ENCODE data around the gene CCR6. TPM values are rescaled to one million over a fixed set of nuclear protein-coding genes. Genes with fewer than 3 reads are reported as not detected.

CCR6 gene
- total and polyA plus RNA-seq, 10 of the 15 experiments (the other 5 are each of a cell fraction or from before 2014, with no cell fraction given), result 2.2 to 7.6 (median 6.7) TPM

DNA sequence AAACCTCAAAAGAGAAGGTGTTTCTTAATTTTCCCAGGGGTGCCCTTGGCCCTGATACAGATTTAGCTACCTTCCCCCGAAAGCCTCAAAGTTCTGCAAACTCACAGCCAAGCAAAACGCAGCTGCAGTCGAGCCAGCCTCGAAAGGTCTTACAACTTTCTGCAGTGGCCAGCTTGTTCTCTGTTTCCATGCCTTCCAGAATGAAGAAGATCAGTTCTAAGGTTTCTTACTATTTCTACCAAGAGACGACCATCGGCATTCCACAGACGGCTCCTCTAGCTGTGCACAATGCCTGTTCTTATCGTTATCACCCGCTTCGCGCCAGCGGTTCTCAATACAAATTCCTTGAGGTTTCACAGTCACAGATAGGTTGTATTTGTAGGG is 28.5 kb upstream of the CCR6 start:
- TSS peak; percentile 97 for BruUV-seq (replicated peaks)
- peaks cover 17% of the 10 kb centered on the region for H3K79me2 ChIP-seq (ENCODE audit: control insufficient read depth, insufficient read depth, low read length)
- ATAC-seq, result peak; percentile 6

More for the DNA sequence above, 28.5 kb upstream of the CCR6 start:
- SMC1A ChIA-PET (ENCODE audit: uncharacterized antibody, unreplicated experiment), result interaction anchor here (0.9 to 11.3 kb wide), 25 partner anchors 8 to 143 kb away, joined by 3 to 542 read pairs (median 6); partner anchors contain the start of genes CCR6, CEP43 and RNASET2
- TF ChIP-seq MLLT1 (IDR thresholded peaks at IDR 0.05) (peak; percentile 73), CBX5 (IDR thresholded peaks at IDR 0.05; ENCODE audit: low read depth) (0 out of 2 replicates have a peak, but pooled peaks have one; percentile 41), CUX1 (IDR thresholded peaks at IDR 0.05; ENCODE audit: insufficient replicate concordance, low read depth, low read length) (no peak), HCFC1 (IDR thresholded peaks at IDR 0.05; ENCODE audit: low read length) (no peak), TBL1XR1 (IDR thresholded peaks at IDR 0.05; ENCODE audit: low read depth, low read length) (peak; percentile 25; the same call in 1 of the 2 replicates), POLR2AphosphoS5 (IDR thresholded peaks at IDR 0.05; ENCODE audit: low read length) (peak; percentile 72; the same call in 1 of the 2 replicates), SMARCA5 (IDR thresholded peaks at IDR 0.05) (peak; percentile 48)
- TF ChIP-seq, protein P1, sequence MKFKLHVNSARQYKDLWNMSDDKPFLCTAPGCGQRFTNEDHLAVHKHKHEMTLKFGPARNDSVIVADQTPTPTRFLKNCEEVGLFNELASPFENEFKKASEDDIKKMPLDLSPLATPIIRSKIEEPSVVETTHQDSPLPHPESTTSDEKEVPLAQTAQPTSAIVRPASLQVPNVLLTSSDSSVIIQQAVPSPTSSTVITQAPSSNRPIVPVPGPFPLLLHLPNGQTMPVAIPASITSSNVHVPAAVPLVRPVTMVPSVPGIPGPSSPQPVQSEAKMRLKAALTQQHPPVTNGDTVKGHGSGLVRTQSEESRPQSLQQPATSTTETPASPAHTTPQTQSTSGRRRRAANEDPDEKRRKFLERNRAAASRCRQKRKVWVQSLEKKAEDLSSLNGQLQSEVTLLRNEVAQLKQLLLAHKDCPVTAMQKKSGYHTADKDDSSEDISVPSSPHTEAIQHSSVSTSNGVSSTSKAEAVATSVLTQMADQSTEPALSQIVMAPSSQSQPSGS (IDR thresholded peaks at IDR 0.05; ENCODE audit: low read length), result peak; percentile 47; the same call in 1 of the 2 replicates
- intact Hi-C loops (cut with micrococcal nuclease; ENCODE audit: unreplicated experiment), result loop anchor here (1.0 to 10.0 kb wide), 6 partner anchors 28 to 760 kb away; partner anchors contain the start of genes CCR6 and CEP43
- H3K9me3 ChIP-seq (replicated peaks; ENCODE audit: control insufficient read depth, insufficient read depth, low read length), result no peaks in the 10 kb centered on the region
- H3K4me1 ChIP-seq (ENCODE audit: control insufficient read depth, insufficient read depth, low read length), result peaks cover 75% of the 10 kb centered on the region
- POLR2A ChIA-PET, result interaction anchor here (0.6 to 9.5 kb wide), 22 partner anchors 8 to 759 kb away, joined by 3 to 279 read pairs (median 7); partner anchors contain the start of genes CCR6, CEP43 and RNASET2
- peak overlapping the region; percentile 95 for H3K4me2 ChIP-seq (ENCODE audit: control insufficient read depth, insufficient read depth)
- no peaks in the 10 kb centered on the region for H3K36me3 ChIP-seq (ENCODE audit: control insufficient read depth in 2 of 2, insufficient read depth in 2 of 2, low read length in 1 of 2)
- DNase-seq (ENCODE audit: low read depth, low spot score) (no peak), FAIRE-seq (peak; percentile 52)
- peak overlapping the region; percentile 51; the same call in 1 of the 2 replicates for H3K4me3 ChIP-seq
- in situ Hi-C loops (cut with MboI), result no loop called here
- CTCF ChIA-PET, result interaction anchor here (0.7 to 7.7 kb wide), 12 partner anchors 14 to 137 kb away, joined by 3 to 129 read pairs (median 12); partner anchors contain the start of genes CCR6 and CEP43
- peak overlapping the region; percentile 66 for H2AFZ ChIP-seq (ENCODE audit: control insufficient read depth, low read depth, low read length)
- peak overlapping the region; percentile 99 for H3K27ac ChIP-seq (ENCODE audit: control insufficient read depth, insufficient read depth)
- H3K27me3 ChIP-seq (replicated peaks in 1 of 2; ENCODE audit: control insufficient read depth in 2 of 2, insufficient read depth in 2 of 2, low read length in 1 of 2), result no peaks in the 10 kb centered on the region
- H3K9ac ChIP-seq (ENCODE audit: control insufficient read depth, insufficient read depth, low read length), result peak overlapping the region; percentile 96
- WGBS (ENCODE audit: insufficient coverage, insufficient replicate concordance, low lambda C conversion rate, missing lambda C conversion rate), result 1% methylated on average over 12 of the region's 12 CpGs
- RAD21 ChIA-PET (ENCODE audit: unreplicated experiment), result interaction anchor here (0.6 to 8.7 kb wide), 27 partner anchors 8 to 141 kb away, joined by 3 to 231 read pairs (median 7); partner anchors contain the start of genes CCR6, CEP43 and RNASET2
- no peaks in the 10 kb centered on the region for H4K20me1 ChIP-seq (ENCODE audit: control insufficient read depth, insufficient read depth)

All from GM12878 (cell line).